RWPE2 (cell line): ENCODE results near the gene GMCL2.

Source experiments
- ATAC-seq: fragments of 200-7000 bp; cut with Tn5 transposase; 3 replicates; pipeline ENCODE4 v1.9.1; 2021; ENCODE audit warnings: low read depth
- DNase-seq: peaks from one replicate; pipeline ENCODE4 v3.0.0-alpha.2; 2020; ENCODE audit warnings: low spot score
- H3K27ac ChIP-seq: fragments of 450-650 bp; 2 replicates; pipeline ENCODE4 v1.5.1; 2017; ENCODE audit warnings: mild to moderate bottlenecking; ENCODE audit not compliant: poor library complexity, severe bottlenecking
- H3K27me3 ChIP-seq: fragments of 250-450 bp; sonication (Bioruptor Pico); 2 replicates; pipeline ENCODE4 v1.5.1; 2021; ENCODE audit warnings: mild to moderate bottlenecking, moderate library complexity; ENCODE audit not compliant: insufficient read depth, poor library complexity, severe bottlenecking
- H3K36me3 ChIP-seq: fragments of 250-450 bp; sonication (Bioruptor Pico); 2 replicates; pipeline ENCODE4 v1.5.1; 2020; ENCODE audit warnings: low read depth, mild to moderate bottlenecking, moderate library complexity
- H3K4me1 ChIP-seq: fragments of 250-450 bp; sonication (Bioruptor Pico); 2 replicates; pipeline ENCODE4 v1.5.1; 2021; ENCODE audit warnings: mild to moderate bottlenecking, moderate library complexity; ENCODE audit not compliant: insufficient read depth, poor library complexity, severe bottlenecking
- H3K4me3 ChIP-seq: fragments of 250-450 bp; sonication (Bioruptor Pico); 2 replicates; pipeline ENCODE4 v1.5.1; 2021; ENCODE audit warnings: mild to moderate bottlenecking, moderate library complexity; ENCODE audit not compliant: severe bottlenecking
- H3K9me3 ChIP-seq: fragments of 250-450 bp; sonication (Bioruptor Pico); 2 replicates; pipeline ENCODE4 v1.5.1; 2021; ENCODE audit warnings: mild to moderate bottlenecking, moderate library complexity; ENCODE audit not compliant: severe bottlenecking
- TF ChIP-seq, protein P1 (sequence below): fragments of 450-650 bp; IDR thresholded peaks from one replicate; pipeline ENCODE4 v1.5.1; 2017; ENCODE audit warnings: mild to moderate bottlenecking, moderate library complexity; ENCODE audit not compliant: poor library complexity, severe bottlenecking

The GMCL2 gene

DNA sequence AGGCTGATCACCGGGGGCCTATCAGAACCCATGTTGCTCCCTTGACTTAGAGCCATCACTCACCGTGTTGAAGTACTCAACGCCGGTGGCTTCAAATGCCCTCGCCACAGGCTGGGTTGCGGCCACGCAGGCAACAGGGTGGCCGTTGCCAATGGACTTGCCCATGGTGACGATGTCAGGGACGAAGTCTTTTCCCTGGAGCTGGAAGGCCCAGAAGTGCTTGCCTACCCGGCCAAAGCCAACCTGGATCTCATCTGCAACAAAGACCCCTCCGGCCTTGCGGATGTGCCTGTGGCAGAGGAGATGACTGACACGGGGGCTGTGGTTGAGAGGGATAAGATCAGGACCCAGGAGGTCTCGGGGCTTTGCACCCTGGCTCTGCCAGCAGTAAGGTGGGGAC, 35.1 kb upstream of the GMCL2 start:
- Histone ChIP-seq H3K27me3 (no peaks in the 10 kb centered on the region), H3K9me3 (no peaks in the 10 kb centered on the region), H3K27ac (no peak overlapping the region), H3K4me1 (no peaks in the 10 kb centered on the region), H3K36me3 (peaks cover 55% of the 10 kb centered on the region), H3K4me3 (no peak overlapping the region)
- ATAC-seq, result no peak
- TF ChIP-seq, protein P1, sequence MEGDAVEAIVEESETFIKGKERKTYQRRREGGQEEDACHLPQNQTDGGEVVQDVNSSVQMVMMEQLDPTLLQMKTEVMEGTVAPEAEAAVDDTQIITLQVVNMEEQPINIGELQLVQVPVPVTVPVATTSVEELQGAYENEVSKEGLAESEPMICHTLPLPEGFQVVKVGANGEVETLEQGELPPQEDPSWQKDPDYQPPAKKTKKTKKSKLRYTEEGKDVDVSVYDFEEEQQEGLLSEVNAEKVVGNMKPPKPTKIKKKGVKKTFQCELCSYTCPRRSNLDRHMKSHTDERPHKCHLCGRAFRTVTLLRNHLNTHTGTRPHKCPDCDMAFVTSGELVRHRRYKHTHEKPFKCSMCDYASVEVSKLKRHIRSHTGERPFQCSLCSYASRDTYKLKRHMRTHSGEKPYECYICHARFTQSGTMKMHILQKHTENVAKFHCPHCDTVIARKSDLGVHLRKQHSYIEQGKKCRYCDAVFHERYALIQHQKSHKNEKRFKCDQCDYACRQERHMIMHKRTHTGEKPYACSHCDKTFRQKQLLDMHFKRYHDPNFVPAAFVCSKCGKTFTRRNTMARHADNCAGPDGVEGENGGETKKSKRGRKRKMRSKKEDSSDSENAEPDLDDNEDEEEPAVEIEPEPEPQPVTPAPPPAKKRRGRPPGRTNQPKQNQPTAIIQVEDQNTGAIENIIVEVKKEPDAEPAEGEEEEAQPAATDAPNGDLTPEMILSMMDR, result no peak
- DNase-seq, result no peak

DNA sequence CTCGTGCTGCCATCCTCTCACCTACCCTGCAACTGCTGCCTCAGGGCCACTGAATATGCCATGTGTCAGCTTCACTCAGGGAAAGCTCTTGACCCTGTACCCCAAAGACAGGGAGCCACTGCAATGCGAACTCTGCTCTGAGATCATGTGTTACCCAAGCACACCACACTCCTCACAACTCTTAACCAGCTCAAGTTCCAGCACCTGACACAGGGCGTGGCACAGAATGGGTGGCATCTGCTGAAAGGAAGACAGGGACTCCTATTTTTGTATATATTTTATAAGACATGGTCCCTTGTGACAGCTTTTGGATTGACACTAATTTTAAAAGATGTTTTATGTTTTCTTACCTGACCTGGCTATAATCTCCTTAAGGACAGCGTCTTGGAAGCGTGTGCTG, 34.7 kb upstream of the GMCL2 start:
- no peak overlapping the region for H3K4me3 ChIP-seq
- H3K27me3 ChIP-seq, result no peaks in the 10 kb centered on the region
- no peak overlapping the region for H3K27ac ChIP-seq
- 0 out of 3 replicates have a peak, but pooled peaks have one; percentile 2 for ATAC-seq
- H3K36me3 ChIP-seq, result peaks cover 55% of the 10 kb centered on the region
- DNase-seq, result no peak
- no peaks in the 10 kb centered on the region for H3K9me3 ChIP-seq
- no peaks in the 10 kb centered on the region for H3K4me1 ChIP-seq
- TF ChIP-seq, protein P1, result no peak

DNA sequence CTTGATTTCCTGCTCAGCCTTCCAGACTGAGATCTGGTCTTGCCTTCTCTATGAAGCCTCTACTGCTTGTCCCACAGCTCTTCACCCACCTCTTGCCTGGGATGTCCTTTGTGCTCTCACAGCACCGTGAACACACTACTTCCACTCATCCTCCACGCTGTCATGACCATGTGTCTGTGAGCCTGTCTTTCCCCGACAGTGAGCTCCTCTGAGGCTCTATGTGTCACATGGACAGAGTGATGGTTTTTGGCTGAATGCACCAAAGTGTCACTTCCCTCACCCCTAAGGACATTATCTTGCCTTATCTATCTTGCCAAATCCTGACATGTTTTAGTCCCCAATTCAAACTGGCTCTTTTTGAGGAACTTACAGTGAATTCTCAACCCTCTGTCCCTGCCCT, 34.1 kb upstream of the GMCL2 start:
- no peaks in the 10 kb centered on the region for H3K4me1 ChIP-seq
- H3K9me3 ChIP-seq, result no peaks in the 10 kb centered on the region
- ATAC-seq (0 out of 3 replicates have a peak, but pooled peaks have one; percentile 6), DNase-seq (no peak)
- TF ChIP-seq, protein P1, result no peak
- no peak overlapping the region for H3K4me3 ChIP-seq
- H3K36me3 ChIP-seq, result peaks cover 55% of the 10 kb centered on the region
- H3K27ac ChIP-seq, result no peak overlapping the region
- no peaks in the 10 kb centered on the region for H3K27me3 ChIP-seq

DNA sequence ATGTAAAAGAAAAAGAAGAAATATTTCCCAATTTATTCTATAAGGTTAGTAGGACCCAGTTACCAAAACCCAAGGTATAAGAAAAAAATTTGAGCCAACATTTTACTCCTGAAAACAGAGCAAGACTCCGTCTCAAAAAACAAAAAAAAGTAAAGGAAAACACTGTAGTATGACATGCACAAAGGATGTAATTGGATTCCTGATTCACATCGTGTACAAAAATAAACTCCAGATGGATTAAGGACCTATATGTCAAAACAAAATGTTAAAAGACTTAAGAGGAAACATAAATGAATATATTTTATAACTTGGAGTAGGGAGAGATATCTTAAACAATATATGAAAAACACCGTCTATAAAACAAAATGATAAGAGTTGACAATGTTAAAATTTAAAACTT, 31.7 kb upstream of the GMCL2 start:
- Histone ChIP-seq H3K27ac (no peak overlapping the region), H3K9me3 (no peaks in the 10 kb centered on the region), H3K4me1 (no peaks in the 10 kb centered on the region), H3K36me3 (peaks cover 71% of the 10 kb centered on the region), H3K27me3 (no peaks in the 10 kb centered on the region), H3K4me3 (no peak overlapping the region)
- DNase-seq (no peak), ATAC-seq (no peak)
- TF ChIP-seq, protein P1, result no peak

DNA sequence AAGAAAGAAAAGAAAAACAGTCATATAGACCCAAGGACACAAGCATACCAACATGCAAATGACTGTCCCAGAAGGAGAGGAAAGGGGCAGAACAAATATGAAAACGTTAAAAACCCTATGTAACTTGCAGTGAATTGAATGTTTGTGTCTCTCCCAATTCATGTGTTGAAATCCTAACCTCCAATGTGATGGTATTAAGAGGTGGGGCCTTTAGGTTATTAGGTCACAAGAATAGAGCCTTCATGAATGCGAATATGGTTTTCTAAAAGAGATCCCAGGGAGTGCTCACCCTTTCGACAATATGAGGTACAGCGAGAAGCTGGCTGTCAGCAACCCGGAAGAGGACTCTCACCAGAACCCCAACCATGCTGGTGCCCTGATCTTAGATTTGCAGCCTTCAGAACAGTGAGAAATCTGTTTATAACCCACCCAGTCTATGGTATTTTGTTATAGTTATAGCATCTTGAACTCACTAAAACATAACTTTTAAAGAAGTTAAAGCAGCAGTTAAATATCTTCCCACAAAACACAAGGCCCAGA, 31.1 kb upstream of the GMCL2 start:
- TF ChIP-seq, protein P1, result no peak
- Histone ChIP-seq H3K36me3 (peaks cover 76% of the 10 kb centered on the region), H3K27ac (no peak overlapping the region), H3K27me3 (no peaks in the 10 kb centered on the region), H3K4me3 (no peak overlapping the region), H3K9me3 (no peaks in the 10 kb centered on the region), H3K4me1 (no peaks in the 10 kb centered on the region)
- no peak for DNase-seq
- no peak for ATAC-seq
